Gastrocnemius medialis (tissue), 4 donors: ENCODE results near the gene ZEB2. TPM values are rescaled to one million over a fixed set of nuclear protein-coding genes. Genes with fewer than 3 reads are reported as not detected.

Source experiments
- ATAC-seq, 2 donors: fragments of 150-250 bp; one replicate each; pipeline ENCODE4 v1.9.1; 2016
- DNase-seq, 2 donors: peaks; one replicate each; pipeline ENCODE4 v3.0.0-alpha.2; 2019
- H3K27ac ChIP-seq, 4 donors: fragments of 200-600 bp; sonication (generic); 1 replicate in 1 of 4; 2 replicates in 3 of 4; pipeline ENCODE4 v1.5.1; 2016 to 2018; ENCODE audit warnings: mild to moderate bottlenecking in 2 of 4, moderate library complexity in 1 of 4
- H3K27me3 ChIP-seq, 3 donors: fragments of 200-600 bp; sonication (generic) in 2 of 3; 1 replicate in 1 of 3; 2 replicates in 2 of 3; pipeline versions ENCODE4 v1.5.1 to v1.6.0; 2016 to 2019; ENCODE audit warnings: mild to moderate bottlenecking in 1 of 3, moderate library complexity in 1 of 3
- H3K36me3 ChIP-seq, 2 donors: fragments of 200-600 bp; sonication (generic) in 1 of 2; one replicate each; pipeline ENCODE4 v1.5.1; 2017 to 2018
- H3K4me1 ChIP-seq, 2 donors: fragments of 200-600 bp; sonication (generic) in 1 of 2; one replicate each; pipeline ENCODE4 v1.5.1; 2016 to 2017; ENCODE audit warnings: mild to moderate bottlenecking in 2 of 2
- H3K4me3 ChIP-seq, 4 donors: fragments of 200-600 bp; sonication (generic) in 3 of 4; 1 replicate in 1 of 4; 2 replicates in 3 of 4; pipeline ENCODE4 v1.5.1; 2016 to 2019; ENCODE audit warnings: mild to moderate bottlenecking in 2 of 4
- H3K9me3 ChIP-seq, 3 donors: fragments of 200-600 bp; sonication (generic) in 2 of 3; 1 replicate in 1 of 3; 2 replicates in 2 of 3; pipeline ENCODE4 v1.5.1; 2016 to 2019
- POLR2A ChIP-seq, 2 donors: fragments of 450-650 bp; IDR thresholded peaks; one replicate each; pipeline ENCODE4 v1.6.1; 2017; ENCODE audit warnings: antibody characterized with exemption in 2 of 2, mild to moderate bottlenecking in 2 of 2, moderate library complexity in 2 of 2
- in situ Hi-C, 4 donors: fragments of 200-750 bp; cut with MboI; loops; one replicate each; pipeline versions ENCODE4 v1.15.0 to v1.8.0; 2017; ENCODE audit warnings: low sequenced_read_pairs in 4 of 4
- intact Hi-C: fragments of 100-400 bp; cut with DNase I; formaldehyde crosslinking; loops from one replicate; pipeline ENCODE4 v1.15.1; 2023; ENCODE audit warnings: low total_unique reads
- total RNA-seq, 4 donors: library from RNA; depleted of rRNA; stranded (reverse); fragments of >200 nt; gene quantifications; one replicate each; pipeline versions ENCODE4 v1.1.0 to v1.2.3, GENCODE V29; 2016
- TF ChIP-seq, protein P1 (sequence below), 5 experiments: fragments of 450-650 bp in 3 of 5; fragments of 200-600 bp in 2 of 5; sonication (generic) in 2 of 5; IDR thresholded peaks in 4 of 5; conservative IDR thresholded peaks in 1 of 5; 1 replicate in 4 of 5; 2 replicates in 1 of 5; pipeline ENCODE4 v1.5.1; 2016 to 2019; ENCODE audit warnings: antibody characterized with exemption in 5 of 5, mild to moderate bottlenecking in 3 of 5, moderate library complexity in 3 of 5

Gene ZEB2
- total RNA-seq, 4 donors from 2014 or later, result 21.2 to 27.6 (median 22.9) TPM

DNA sequence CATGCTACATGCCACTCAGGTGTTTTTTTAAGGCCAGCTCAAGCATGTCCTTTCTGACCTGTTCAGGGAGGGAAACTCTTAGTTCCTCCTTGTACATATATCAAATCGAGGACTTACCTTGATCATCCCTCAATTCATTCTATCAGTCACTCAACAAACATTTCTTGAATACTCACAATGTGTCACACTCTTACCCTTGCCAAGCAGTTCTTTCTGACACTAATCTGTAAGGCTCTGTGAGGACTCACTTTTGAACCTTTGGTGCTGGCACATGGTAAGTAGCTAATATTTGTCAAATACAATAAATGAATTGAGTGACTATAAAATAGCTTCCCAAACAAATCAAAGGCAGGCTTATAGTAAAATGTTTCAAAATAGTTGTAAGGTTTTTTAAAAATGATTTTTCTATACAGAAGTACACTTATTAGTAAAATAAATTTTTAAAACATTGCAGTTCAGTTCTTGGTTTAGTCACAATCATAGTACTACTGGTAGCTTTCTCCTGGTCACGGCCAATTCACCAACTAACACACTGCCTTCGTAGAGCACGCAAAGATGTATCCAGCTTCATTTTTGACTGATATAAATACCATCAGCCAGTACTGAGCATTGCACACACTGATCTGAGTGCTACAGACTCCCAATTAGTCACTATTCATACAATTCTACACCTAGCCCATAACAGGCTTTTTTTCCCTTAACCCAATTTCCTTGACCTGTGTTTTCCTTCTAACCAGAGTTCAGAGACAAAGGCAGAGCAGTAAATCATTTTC, 50.9 kb downstream of the ZEB2 start:
- Histone ChIP-seq H3K36me3 (no peaks in the 10 kb centered on the region), H3K9me3 (no peaks in the 10 kb centered on the region), H3K4me3 (no peak overlapping the region), H3K27me3 (no peaks in the 10 kb centered on the region), H3K4me1 (peaks cover 0 to 16% of the 10 kb centered on the region in 2 donors), H3K27ac (no peak overlapping the region)
- ATAC-seq (no peak), DNase-seq (no peak)
- intact Hi-C loops, result no loop called here
- in situ Hi-C loops, result no loop called here
- TF ChIP-seq, protein P1, sequence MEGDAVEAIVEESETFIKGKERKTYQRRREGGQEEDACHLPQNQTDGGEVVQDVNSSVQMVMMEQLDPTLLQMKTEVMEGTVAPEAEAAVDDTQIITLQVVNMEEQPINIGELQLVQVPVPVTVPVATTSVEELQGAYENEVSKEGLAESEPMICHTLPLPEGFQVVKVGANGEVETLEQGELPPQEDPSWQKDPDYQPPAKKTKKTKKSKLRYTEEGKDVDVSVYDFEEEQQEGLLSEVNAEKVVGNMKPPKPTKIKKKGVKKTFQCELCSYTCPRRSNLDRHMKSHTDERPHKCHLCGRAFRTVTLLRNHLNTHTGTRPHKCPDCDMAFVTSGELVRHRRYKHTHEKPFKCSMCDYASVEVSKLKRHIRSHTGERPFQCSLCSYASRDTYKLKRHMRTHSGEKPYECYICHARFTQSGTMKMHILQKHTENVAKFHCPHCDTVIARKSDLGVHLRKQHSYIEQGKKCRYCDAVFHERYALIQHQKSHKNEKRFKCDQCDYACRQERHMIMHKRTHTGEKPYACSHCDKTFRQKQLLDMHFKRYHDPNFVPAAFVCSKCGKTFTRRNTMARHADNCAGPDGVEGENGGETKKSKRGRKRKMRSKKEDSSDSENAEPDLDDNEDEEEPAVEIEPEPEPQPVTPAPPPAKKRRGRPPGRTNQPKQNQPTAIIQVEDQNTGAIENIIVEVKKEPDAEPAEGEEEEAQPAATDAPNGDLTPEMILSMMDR (IDR thresholded peaks at IDR 0.05 in 4 of 5, conservative IDR thresholded peaks at IDR 0.05 in 1 of 5), result no peak
- no peak for TF ChIP-seq POLR2A (IDR thresholded peaks at IDR 0.05)

- no peak for ATAC-seq
- in situ Hi-C loops, result no loop called here
- H3K9me3 ChIP-seq, result no peaks in the 10 kb centered on the region
- TF ChIP-seq, protein P1 (IDR thresholded peaks at IDR 0.05 in 4 of 5, conservative IDR thresholded peaks at IDR 0.05 in 1 of 5), result no peak
- no peaks in the 10 kb centered on the region for H3K27me3 ChIP-seq
- intact Hi-C loops, result no loop called here
- DNase-seq, result no peak
- no peaks in the 10 kb centered on the region for H3K36me3 ChIP-seq
- no peak overlapping the region for H3K27ac ChIP-seq
- no peak overlapping the region for H3K4me3 ChIP-seq
- H3K4me1 ChIP-seq, result peaks cover 0 to 16% of the 10 kb centered on the region in 2 donors
Observed at GRCh38 chr2:144467502-144468137, 52.3 kb downstream of the ZEB2 start.

DNA sequence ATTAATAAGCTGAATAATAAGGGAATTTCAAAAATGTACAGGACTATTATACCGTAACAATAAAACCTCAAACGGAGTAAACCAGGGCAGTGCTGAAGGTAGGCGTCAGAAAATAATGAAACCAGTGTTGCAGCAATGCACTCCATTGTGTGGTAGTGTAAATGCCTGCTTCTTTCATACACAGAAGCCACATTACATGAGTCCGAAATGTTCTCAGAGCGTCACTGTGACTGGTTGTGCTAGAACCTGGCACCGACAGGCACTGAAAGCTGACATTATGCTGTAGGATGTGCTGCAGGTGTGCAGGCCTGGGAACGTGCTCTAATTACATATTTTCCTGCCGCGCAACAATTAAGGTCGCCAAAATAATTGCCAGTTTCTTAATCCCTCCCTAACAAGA, 53.3 kb downstream of the ZEB2 start:
- H3K4me1 ChIP-seq, result peaks cover under 1 to 15% of the 10 kb centered on the region in 2 donors
- intact Hi-C loops (no loop called here), in situ Hi-C loops (no loop called here)
- TF ChIP-seq, protein P1 (IDR thresholded peaks at IDR 0.05 in 4 of 5, conservative IDR thresholded peaks at IDR 0.05 in 1 of 5), result no peak
- H3K27me3 ChIP-seq, result no peaks in the 10 kb centered on the region
- H3K27ac ChIP-seq, result no peak overlapping the region
- no peak overlapping the region for H3K4me3 ChIP-seq
- no peak for ATAC-seq
- DNase-seq, result no peak
- no peaks in the 10 kb centered on the region for H3K36me3 ChIP-seq
- H3K9me3 ChIP-seq, result no peaks in the 10 kb centered on the region

DNA sequence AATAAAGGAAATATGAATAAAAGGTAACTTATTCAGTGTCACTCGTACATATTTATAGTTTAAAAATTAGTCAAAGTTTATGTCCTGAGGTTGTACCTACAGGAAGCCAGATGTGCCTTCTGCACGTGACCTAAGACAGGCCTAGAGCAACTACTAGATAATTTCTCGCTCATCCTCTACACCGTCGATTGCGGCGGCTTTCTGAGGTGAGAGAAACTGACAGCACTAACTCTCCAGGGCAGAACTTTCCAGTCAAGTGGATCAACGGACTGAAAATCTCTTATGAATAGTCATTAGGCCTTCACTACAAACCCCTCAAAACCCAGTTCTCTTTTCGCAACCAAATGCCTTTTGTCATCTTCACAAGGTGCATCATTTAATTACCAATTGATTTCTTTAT, 54.2 kb downstream of the ZEB2 start:
- intact Hi-C loops, result no loop called here
- ATAC-seq, result no peak

More for the DNA sequence above, 54.2 kb downstream of the ZEB2 start:
- in situ Hi-C loops, result no loop called here
- TF ChIP-seq, protein P1 (IDR thresholded peaks at IDR 0.05 in 4 of 5, conservative IDR thresholded peaks at IDR 0.05 in 1 of 5), result no peak
- no peak for TF ChIP-seq POLR2A (IDR thresholded peaks at IDR 0.05)
- H3K27ac ChIP-seq, result no peak overlapping the region
- H3K27me3 ChIP-seq, result no peaks in the 10 kb centered on the region
- no peaks in the 10 kb centered on the region for H3K9me3 ChIP-seq
- peaks cover 9 to 12% of the 10 kb centered on the region in 2 donors for H3K4me1 ChIP-seq
- DNase-seq, result no peak
- H3K4me3 ChIP-seq, result no peak overlapping the region
- H3K36me3 ChIP-seq, result no peaks in the 10 kb centered on the region
